OCI-LY7 (cell line): ENCODE results near the gene RIC1. TPM values are rescaled to one million over a fixed set of nuclear protein-coding genes. Genes with fewer than 3 reads are reported as not detected.

Experiments used
- BruUV-seq: library from RNA; stranded (reverse); fragments of 400-500 nt; replicated peaks from 2 replicates; lab custom pipeline; 2021; lab: Mats Ljungman, UMichigan
- CTCF ChIA-PET: fragments of 300-600 bp; sonication (Branson Sonifier 250); formaldehyde crosslinking; loops from one replicate; lab custom pipeline; 2022; ENCODE audit warnings: antibody characterized with exemption; ENCODE audit not compliant: unreplicated experiment; lab: Charles Lee
- POLR2A ChIA-PET: fragments of 300-600 bp; sonication (Branson Sonifier 250); formaldehyde crosslinking; loops from one replicate; lab custom pipeline; 2022; ENCODE audit warnings: antibody characterized with exemption; lab: Charles Lee
- DNase-seq: peaks from one replicate; pipeline ENCODE4 v3.0.0-alpha.2; 2015; ENCODE audit warnings: low spot score
- H2AFZ ChIP-seq: fragments of 200-600 bp; sonication (generic), shearing (Covaris generic); 2 replicates; pipeline ENCODE4 v1.6.1; 2014; ENCODE audit warnings: mild to moderate bottlenecking, antibody characterized with exemption, low read length, moderate library complexity
- H3K27ac ChIP-seq: fragments of 200-600 bp; sonication (generic); 2 replicates; pipeline ENCODE4 v1.5.1; 2014; ENCODE audit warnings: mixed run types, low read depth, mild to moderate bottlenecking, moderate library complexity, low read length, inconsistent platforms; ENCODE audit not compliant: poor library complexity, severe bottlenecking
- H3K36me3 ChIP-seq: fragments of 200-600 bp; sonication (generic); 2 replicates; pipeline ENCODE4 v1.6.1; 2014; ENCODE audit warnings: mild to moderate bottlenecking, antibody characterized with exemption, low read length, moderate library complexity, mixed read lengths; ENCODE audit not compliant: insufficient read depth
- H3K4me1 ChIP-seq: fragments of 200-600 bp; sonication (generic); 2 replicates; pipeline ENCODE4 v1.5.1; 2014; ENCODE audit warnings: mild to moderate bottlenecking, low read length; ENCODE audit not compliant: insufficient read depth, poor library complexity, severe bottlenecking
- H3K4me2 ChIP-seq: fragments of 200-600 bp; sonication (generic); 2 replicates; pipeline ENCODE4 v1.6.1; 2014; ENCODE audit warnings: mild to moderate bottlenecking, low read length
- H3K4me3 ChIP-seq: fragments of 200-600 bp; sonication (generic); 2 replicates; pipeline ENCODE4 v1.5.1; 2014; ENCODE audit warnings: mild to moderate bottlenecking, low read depth, low read length; ENCODE audit not compliant: poor library complexity, severe bottlenecking
- H3K79me2 ChIP-seq: fragments of 200-600 bp; sonication (generic); 2 replicates; pipeline ENCODE4 v1.6.1; 2016; ENCODE audit warnings: low read depth, mild to moderate bottlenecking, low read length, moderate library complexity, mixed read lengths; ENCODE audit not compliant: insufficient read depth
- H3K9me2 ChIP-seq: fragments of 200-600 bp; sonication (generic); 2 replicates; pipeline ENCODE4 v1.6.1; 2016; ENCODE audit warnings: mild to moderate bottlenecking, low read length, mixed read lengths; ENCODE audit not compliant: insufficient read depth
- H3K9me3 ChIP-seq: fragments of 200-600 bp; sonication (generic); 2 replicates; pipeline ENCODE4 v1.6.1; 2014; ENCODE audit warnings: mild to moderate bottlenecking, mixed run types, low read length, mixed read lengths
- H4K20me1 ChIP-seq: fragments of 200-600 bp; sonication (generic); 2 replicates; pipeline ENCODE4 v1.6.1; 2014; ENCODE audit warnings: mild to moderate bottlenecking, antibody characterized with exemption, low read length, moderate library complexity, mixed read lengths; ENCODE audit not compliant: insufficient read depth
- CTCF ChIP-seq: fragments of 200-600 bp; sonication (generic); conservative IDR thresholded peaks from 2 replicates; pipeline ENCODE4 v1.5.1; 2014; ENCODE audit warnings: mild to moderate bottlenecking, antibody characterized with exemption, low read length, moderate library complexity, mixed read lengths
- EZH2phosphoT487 ChIP-seq: fragments of 200-600 bp; sonication (generic); IDR thresholded peaks from 2 replicates; pipeline ENCODE4 v1.6.1; 2018; ENCODE audit warnings: low read depth, borderline replicate concordance, mild to moderate bottlenecking, mixed run types, antibody characterized with exemption, low read length, moderate library complexity, mixed read lengths
- intact Hi-C: fragments of 100-400 bp; cut with micrococcal nuclease; formaldehyde crosslinking; loops from one replicate; pipeline ENCODE4 v1.10.0; 2022; ENCODE audit not compliant: unreplicated experiment
- total RNA-seq, 2 experiments: library from RNA; depleted of rRNA in 1 of 2; stranded (reverse); fragments of >200 nt in 1 of 2; shearing (Covaris generic) in 1 of 2; gene quantifications; 2 replicates each; pipeline ENCODE4 v1.2.3, GENCODE V29; 2014 to 2022

Gene RIC1
- total RNA-seq, 2 experiments from 2014 or later, result 77.0 to 84.6 TPM

DNA sequence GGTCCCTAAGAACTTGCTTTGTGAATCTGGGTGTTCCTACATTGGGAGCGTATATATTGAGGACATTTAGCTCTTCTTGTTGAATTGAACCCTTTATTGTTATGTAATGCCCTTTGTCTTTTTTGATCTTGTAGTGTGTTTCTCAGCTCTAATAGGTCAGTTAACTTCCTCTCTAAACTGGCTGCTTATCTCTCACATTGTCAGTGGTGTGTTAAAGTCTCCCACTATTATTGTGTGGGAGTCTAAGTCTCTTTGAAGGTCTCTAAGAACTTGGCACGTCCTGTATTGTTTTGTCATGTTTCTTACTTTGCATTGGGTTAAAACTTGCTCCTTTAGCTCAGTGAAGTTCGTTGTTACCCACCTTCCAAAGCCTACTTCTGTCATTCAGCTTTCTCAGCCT is 36.2 kb downstream of the RIC1 start:
- no TSS peak for BruUV-seq
- no peak overlapping the region for H3K4me3 ChIP-seq
- H3K4me1 ChIP-seq, result peaks cover 5% of the 10 kb centered on the region
- H3K9me3 ChIP-seq, result peaks cover 58% of the 10 kb centered on the region
- DNase-seq, result no peak
- intact Hi-C loops, result no loop called here
- peaks cover 100% of the 10 kb centered on the region for H3K79me2 ChIP-seq
- ChIA-PET CTCF (no interaction called here), POLR2A (interaction anchor here (0.8 to 1.9 kb wide), 6 partner anchors 9 to 33 kb away, joined by 3 to 5 read pairs (median 4); no protein-coding TSS in a partner anchor)
- H3K36me3 ChIP-seq, result peaks cover 99% of the 10 kb centered on the region
- no peaks in the 10 kb centered on the region for H4K20me1 ChIP-seq
- no peak overlapping the region for H3K27ac ChIP-seq
- H3K4me2 ChIP-seq, result no peak overlapping the region
- TF ChIP-seq EZH2phosphoT487 (no peak), CTCF (no peak)
- H3K9me2 ChIP-seq, result no peaks in the 10 kb centered on the region
- no peak overlapping the region for H2AFZ ChIP-seq

- POLR2A ChIA-PET, result interaction anchor here (0.6 to 0.7 kb wide), 3 partner anchors 9 to 107 kb away, joined by 3 to 5 read pairs (median 4); no protein-coding TSS in a partner anchor
- Histone ChIP-seq H3K36me3 (peaks cover 85% of the 10 kb centered on the region), H3K9me3 (peaks cover 45% of the 10 kb centered on the region), H3K4me2 (no peak overlapping the region), H3K4me1 (peaks cover 18% of the 10 kb centered on the region), H4K20me1 (no peaks in the 10 kb centered on the region), H3K27ac (no peak overlapping the region), H3K79me2 (peaks cover 99% of the 10 kb centered on the region), H2AFZ (no peak overlapping the region), H3K9me2 (no peaks in the 10 kb centered on the region), H3K4me3 (no peak overlapping the region)
- BruUV-seq, result no TSS peak
- no peak for DNase-seq
- CTCF ChIA-PET, result no interaction called here
- intact Hi-C loops, result no loop called here
- TF ChIP-seq CTCF, result no peak
- no peak for TF ChIP-seq EZH2phosphoT487
Measured at GRCh38 chr9:5667391-5667790, 38.5 kb downstream of the RIC1 start.

- Histone ChIP-seq H3K4me2 (no peak overlapping the region), H2AFZ (no peak overlapping the region), H3K9me2 (no peaks in the 10 kb centered on the region), H3K9me3 (peaks cover 32% of the 10 kb centered on the region), H3K36me3 (peaks cover 79% of the 10 kb centered on the region), H3K4me1 (peaks cover 19% of the 10 kb centered on the region), H3K79me2 (peaks cover 99% of the 10 kb centered on the region), H3K4me3 (no peak overlapping the region), H4K20me1 (no peaks in the 10 kb centered on the region), H3K27ac (no peak overlapping the region)
- no TSS peak for BruUV-seq
- intact Hi-C loops, result no loop called here
- CTCF ChIA-PET, result interaction anchor here (0.6 kb wide), 1 partner anchor 337 kb away, joined by 3 read pairs; no protein-coding TSS in a partner anchor
- POLR2A ChIA-PET, result no interaction called here
- no peak for DNase-seq
- TF ChIP-seq EZH2phosphoT487 (no peak), CTCF (no peak)
Measured at GRCh38 chr9:5670079-5670478, 41.2 kb downstream of the RIC1 start.
